OCI-LY7 (cell line): ENCODE results near the gene SEH1L. TPM values are rescaled to one million over a fixed set of nuclear protein-coding genes. Genes with fewer than 3 reads are reported as not detected.

Experiments
- BruUV-seq: library from RNA; stranded (reverse); fragments of 400-500 nt; replicated peaks from 2 replicates; lab custom pipeline; 2021; lab: Mats Ljungman, UMichigan
- CTCF ChIA-PET: fragments of 300-600 bp; sonication (Branson Sonifier 250); formaldehyde crosslinking; loops from one replicate; lab custom pipeline; 2022; ENCODE audit warnings: antibody characterized with exemption; ENCODE audit not compliant: unreplicated experiment; lab: Charles Lee
- POLR2A ChIA-PET: fragments of 300-600 bp; sonication (Branson Sonifier 250); formaldehyde crosslinking; loops from one replicate; lab custom pipeline; 2022; ENCODE audit warnings: antibody characterized with exemption; lab: Charles Lee
- DNase-seq: peaks from one replicate; pipeline ENCODE4 v3.0.0-alpha.2; 2015; ENCODE audit warnings: low spot score
- H2AFZ ChIP-seq: fragments of 200-600 bp; sonication (generic), shearing (Covaris generic); 2 replicates; pipeline ENCODE4 v1.6.1; 2014; ENCODE audit warnings: mild to moderate bottlenecking, antibody characterized with exemption, low read length, moderate library complexity
- H3K27ac ChIP-seq: fragments of 200-600 bp; sonication (generic); 2 replicates; pipeline ENCODE4 v1.5.1; 2014; ENCODE audit warnings: mixed run types, low read depth, mild to moderate bottlenecking, moderate library complexity, low read length, inconsistent platforms; ENCODE audit not compliant: poor library complexity, severe bottlenecking
- H3K36me3 ChIP-seq: fragments of 200-600 bp; sonication (generic); 2 replicates; pipeline ENCODE4 v1.6.1; 2014; ENCODE audit warnings: mild to moderate bottlenecking, antibody characterized with exemption, low read length, moderate library complexity, mixed read lengths; ENCODE audit not compliant: insufficient read depth
- H3K4me1 ChIP-seq: fragments of 200-600 bp; sonication (generic); 2 replicates; pipeline ENCODE4 v1.5.1; 2014; ENCODE audit warnings: mild to moderate bottlenecking, low read length; ENCODE audit not compliant: insufficient read depth, poor library complexity, severe bottlenecking
- H3K4me2 ChIP-seq: fragments of 200-600 bp; sonication (generic); 2 replicates; pipeline ENCODE4 v1.6.1; 2014; ENCODE audit warnings: mild to moderate bottlenecking, low read length
- H3K4me3 ChIP-seq: fragments of 200-600 bp; sonication (generic); 2 replicates; pipeline ENCODE4 v1.5.1; 2014; ENCODE audit warnings: mild to moderate bottlenecking, low read depth, low read length; ENCODE audit not compliant: poor library complexity, severe bottlenecking
- H3K79me2 ChIP-seq: fragments of 200-600 bp; sonication (generic); 2 replicates; pipeline ENCODE4 v1.6.1; 2016; ENCODE audit warnings: low read depth, mild to moderate bottlenecking, low read length, moderate library complexity, mixed read lengths; ENCODE audit not compliant: insufficient read depth
- H3K9me2 ChIP-seq: fragments of 200-600 bp; sonication (generic); 2 replicates; pipeline ENCODE4 v1.6.1; 2016; ENCODE audit warnings: mild to moderate bottlenecking, low read length, mixed read lengths; ENCODE audit not compliant: insufficient read depth
- H3K9me3 ChIP-seq: fragments of 200-600 bp; sonication (generic); 2 replicates; pipeline ENCODE4 v1.6.1; 2014; ENCODE audit warnings: mild to moderate bottlenecking, mixed run types, low read length, mixed read lengths
- H4K20me1 ChIP-seq: fragments of 200-600 bp; sonication (generic); 2 replicates; pipeline ENCODE4 v1.6.1; 2014; ENCODE audit warnings: mild to moderate bottlenecking, antibody characterized with exemption, low read length, moderate library complexity, mixed read lengths; ENCODE audit not compliant: insufficient read depth
- CTCF ChIP-seq: fragments of 200-600 bp; sonication (generic); conservative IDR thresholded peaks from 2 replicates; pipeline ENCODE4 v1.5.1; 2014; ENCODE audit warnings: mild to moderate bottlenecking, antibody characterized with exemption, low read length, moderate library complexity, mixed read lengths
- EZH2phosphoT487 ChIP-seq: fragments of 200-600 bp; sonication (generic); IDR thresholded peaks from 2 replicates; pipeline ENCODE4 v1.6.1; 2018; ENCODE audit warnings: low read depth, borderline replicate concordance, mild to moderate bottlenecking, mixed run types, antibody characterized with exemption, low read length, moderate library complexity, mixed read lengths
- intact Hi-C: fragments of 100-400 bp; cut with micrococcal nuclease; formaldehyde crosslinking; loops from one replicate; pipeline ENCODE4 v1.10.0; 2022; ENCODE audit not compliant: unreplicated experiment
- total RNA-seq, 2 experiments: library from RNA; depleted of rRNA in 1 of 2; stranded (reverse); fragments of >200 nt in 1 of 2; shearing (Covaris generic) in 1 of 2; gene quantifications; 2 replicates each; pipeline ENCODE4 v1.2.3, GENCODE V29; 2014 to 2022

Gene SEH1L
- total RNA-seq, 2 experiments from 2014 or later = 61.6 to 115 TPM

GRCh38 chr18:12993439-12993838 is 45.6 kb downstream of the SEH1L start:
- Histone ChIP-seq H4K20me1 (peaks cover 27% of the 10 kb centered on the region), H3K4me3 (peak overlapping the region; percentile 78), H3K27ac (no peak overlapping the region), H3K36me3 (peaks cover 45% of the 10 kb centered on the region), H3K9me3 (no peaks in the 10 kb centered on the region; the same call in 1 of the 2 replicates), H2AFZ (no peak overlapping the region), H3K4me1 (peaks cover 24% of the 10 kb centered on the region), H3K79me2 (peaks cover 70% of the 10 kb centered on the region), H3K9me2 (no peaks in the 10 kb centered on the region), H3K4me2 (peak overlapping the region; percentile 97)
- CTCF ChIA-PET = no interaction called here
- intact Hi-C loops = no loop called here
- POLR2A ChIA-PET = no interaction called here
- no peak for DNase-seq
- BruUV-seq = no TSS peak
- TF ChIP-seq CTCF = no peak
- TF ChIP-seq EZH2phosphoT487 = no peak

GRCh38 chr18:12995424-12995823 is 47.6 kb downstream of the SEH1L start:
- Histone ChIP-seq H3K4me2 (no peak overlapping the region), H3K9me2 (no peaks in the 10 kb centered on the region), H3K79me2 (peaks cover 86% of the 10 kb centered on the region), H3K27ac (no peak overlapping the region), H3K9me3 (no peaks in the 10 kb centered on the region; the same call in 1 of the 2 replicates), H2AFZ (no peak overlapping the region), H3K4me3 (no peak overlapping the region), H3K4me1 (peaks cover 18% of the 10 kb centered on the region), H3K36me3 (peaks cover 59% of the 10 kb centered on the region), H4K20me1 (peaks cover 36% of the 10 kb centered on the region)
- TF ChIP-seq CTCF (no peak), EZH2phosphoT487 (no peak)
- POLR2A ChIA-PET = interaction anchor here (1.3 kb wide), 1 partner anchor 11 kb away, joined by 3 read pairs; no protein-coding TSS in a partner anchor
- intact Hi-C loops = no loop called here
- CTCF ChIA-PET = interaction anchor here (0.5 to 0.6 kb wide), 2 partner anchors 30 to 43 kb away, joined by 3 to 4 read pairs; no protein-coding TSS in a partner anchor
- BruUV-seq = no TSS peak
- no peak for DNase-seq

GRCh38 chr18:12995952-12996477 is 48.2 kb downstream of the SEH1L start:
- Histone ChIP-seq H4K20me1 (peaks cover 36% of the 10 kb centered on the region), H3K9me3 (no peaks in the 10 kb centered on the region; the same call in 1 of the 2 replicates), H2AFZ (no peak overlapping the region), H3K79me2 (peaks cover 89% of the 10 kb centered on the region), H3K4me1 (peaks cover 15% of the 10 kb centered on the region), H3K4me3 (no peak overlapping the region), H3K36me3 (peaks cover 65% of the 10 kb centered on the region), H3K9me2 (no peaks in the 10 kb centered on the region), H3K27ac (no peak overlapping the region), H3K4me2 (no peak overlapping the region)
- intact Hi-C loops = no loop called here
- BruUV-seq = no TSS peak
- TF ChIP-seq CTCF (no peak), EZH2phosphoT487 (no peak)
- POLR2A ChIA-PET = interaction anchor here (1.2 to 1.3 kb wide), 2 partner anchors 10 to 12 kb away, joined by 3 to 4 read pairs; no protein-coding TSS in a partner anchor
- no peak for DNase-seq
- CTCF ChIA-PET = interaction anchor here (0.6 kb wide), 1 partner anchor 43 kb away, joined by 4 read pairs; no protein-coding TSS in a partner anchor
